Keratinocyte (primary cell): ENCODE measurements around the gene GSS. TPM values are rescaled to one million over a fixed set of nuclear protein-coding genes. Genes with fewer than 3 reads are reported as not detected.

Experiments used
- DNase-seq: peaks from one replicate; pipeline ENCODE4 v3.0.0-alpha.2; 2011; ENCODE audit warnings: low read depth, missing footprints, low spot score
- FAIRE-seq: peaks from 2 replicates; lab custom pipeline; 2011; peaks lifted over from hg19 to GRCh38; lab: Jason Lieb, UNC
- H2AFZ ChIP-seq: 2 replicates; pipeline ENCODE4 v1.6.0; 2012; ENCODE audit warnings: low read length, control low read depth, inconsistent platforms; ENCODE audit not compliant: control insufficient read depth
- H3K27ac ChIP-seq: 2 replicates; pipeline ENCODE4 v1.5.1; 2011; ENCODE audit warnings: low read length; ENCODE audit not compliant: control insufficient read depth, insufficient read depth
- H3K27me3 ChIP-seq: 3 replicates; pipeline ENCODE4 v1.6.0; 2011; ENCODE audit warnings: low read length; ENCODE audit not compliant: control insufficient read depth, insufficient read depth; ENCODE audit errors: extremely low read depth
- H3K36me3 ChIP-seq, 2 experiments: 2 replicates in 1 of 2; 3 replicates in 1 of 2; pipeline ENCODE4 v1.5.1; 2011; ENCODE audit warnings: low read length in 2 of 2, mild to moderate bottlenecking in 1 of 2; ENCODE audit not compliant: control insufficient read depth in 2 of 2, insufficient read depth in 2 of 2; ENCODE audit errors: extremely low read depth in 1 of 2
- H3K4me1 ChIP-seq: 3 replicates; pipeline ENCODE4 v1.5.1; 2011; ENCODE audit warnings: low read length; ENCODE audit not compliant: control insufficient read depth, insufficient read depth; ENCODE audit errors: extremely low read depth
- H3K4me2 ChIP-seq: 3 replicates; pipeline ENCODE4 v1.6.0; 2011; ENCODE audit warnings: low read depth, low read length; ENCODE audit not compliant: control insufficient read depth, insufficient read depth; ENCODE audit errors: extremely low read depth
- H3K4me3 ChIP-seq, 3 experiments: fragments of 200-600 bp in 1 of 3; sonication (generic) in 1 of 3; 2 replicates in 2 of 3; 3 replicates in 1 of 3; pipeline ENCODE4 v1.5.1; 2011 to 2016; ENCODE audit warnings: low read length in 3 of 3, mild to moderate bottlenecking in 3 of 3, control low read depth in 2 of 3, inconsistent platforms in 1 of 3, low read depth in 1 of 3, mixed read lengths in 1 of 3, mixed run types in 1 of 3, moderate library complexity in 1 of 3; ENCODE audit not compliant: control insufficient read depth in 2 of 3, insufficient read depth in 2 of 3; ENCODE audit errors: extremely low read depth in 1 of 3
- H3K79me2 ChIP-seq: 2 replicates; pipeline ENCODE4 v1.6.0; 2012; ENCODE audit warnings: low read length; ENCODE audit not compliant: control insufficient read depth, insufficient read depth
- H3K9ac ChIP-seq: 3 replicates; pipeline ENCODE4 v1.6.0; 2011; ENCODE audit warnings: low read length; ENCODE audit not compliant: control insufficient read depth, insufficient read depth; ENCODE audit errors: extremely low read depth
- H3K9me1 ChIP-seq: 3 replicates; pipeline ENCODE4 v1.6.0; 2011; ENCODE audit warnings: low read length; ENCODE audit not compliant: control insufficient read depth, insufficient read depth; ENCODE audit errors: extremely low read depth
- H3K9me3 ChIP-seq: 2 replicates; pipeline ENCODE4 v1.5.1; 2012; ENCODE audit warnings: low read depth, low read length; ENCODE audit not compliant: control insufficient read depth
- H4K20me1 ChIP-seq: 3 replicates; pipeline ENCODE4 v1.6.0; 2011; ENCODE audit warnings: low read length; ENCODE audit not compliant: control insufficient read depth, insufficient read depth; ENCODE audit errors: extremely low read depth
- CTCF ChIP-seq, 3 experiments: IDR thresholded peaks in 1 of 3; conservative IDR thresholded peaks in 1 of 3; optimal IDR thresholded peaks in 1 of 3; 2 replicates in 2 of 3; 3 replicates in 1 of 3; pipeline versions ENCODE3 to v1.5.1; 2011; ENCODE audit warnings: low read length in 3 of 3, mild to moderate bottlenecking in 3 of 3, moderate library complexity in 2 of 3, control low read depth in 1 of 3, inconsistent platforms in 1 of 3; ENCODE audit not compliant: insufficient read depth in 2 of 3; ENCODE audit errors: extremely low read depth in 1 of 3
- EZH2 ChIP-seq: IDR thresholded peaks from one replicate; pipeline ENCODE4 v1.6.1; 2012; ENCODE audit warnings: inconsistent platforms, mild to moderate bottlenecking, low read length, moderate library complexity
- dilution Hi-C: fragments of 300-500 bp; cut with MboI; formaldehyde crosslinking; loops from one replicate; pipeline ENCODE4 v1.7.0; 2020; ENCODE audit warnings: low sequenced_read_pairs; ENCODE audit not compliant: extremely low pct_ligation_motif_present
- polyA plus RNA-seq, 5 experiments: library from polyadenylated mRNA; depleted of rRNA in 3 of 5; stranded (reverse) in 3 of 5; stranded (forward) in 1 of 5; unstranded in 1 of 5; fragments of >200 nt; gene quantifications; 1 replicate in 1 of 5; 2 replicates in 3 of 5; 3 replicates in 1 of 5; pipeline versions ENCODE4 v1.2.1 to v1.2.3, GENCODE V29; 2011 to 2012; ENCODE audit warnings: missing spikeins in 2 of 5, low read depth in 1 of 5, low replicate concordance in 1 of 5

Gene GSS
- polyA plus RNA-seq, 1 donor (not counting 4 experiments of a cell fraction or from before 2014, with no cell fraction given) = 101 TPM

- no peaks in the 10 kb centered on the region for H4K20me1 ChIP-seq
- FAIRE-seq (no peak), DNase-seq (no peak)
- dilution Hi-C loops = no loop called here
- TF ChIP-seq CTCF (optimal IDR thresholded peaks at IDR 0.05 in 1 of 3, IDR thresholded peaks at IDR 0.05 in 1 of 3, conservative IDR thresholded peaks at IDR 0.05 in 1 of 3; ENCODE audit: extremely low read depth in 1 of 3, insufficient read depth in 2 of 3, low read length in 3 of 3) = no peak
- no peak for TF ChIP-seq EZH2
- no peaks in the 10 kb centered on the region for H3K9me1 ChIP-seq
- no peak overlapping the region for H3K27ac ChIP-seq
- H2AFZ ChIP-seq = no peak overlapping the region
- H3K9ac ChIP-seq = no peak overlapping the region
- no peak overlapping the region for H3K4me3 ChIP-seq
- H3K27me3 ChIP-seq = no peaks in the 10 kb centered on the region
- H3K36me3 ChIP-seq = peaks cover 7 to 23% of the 10 kb centered on the region in 2 experiments
- H3K4me1 ChIP-seq = no peaks in the 10 kb centered on the region
- H3K4me2 ChIP-seq = no peak overlapping the region
- no peaks in the 10 kb centered on the region for H3K9me3 ChIP-seq
- H3K79me2 ChIP-seq = no peaks in the 10 kb centered on the region
Observed at GRCh38 chr20:34995696-34996095, 40.1 kb upstream of the GSS start.

GRCh38 chr20:34995192-34995591 lies 39.6 kb upstream of the GSS start:
- no peak for TF ChIP-seq EZH2
- no peak for TF ChIP-seq CTCF (optimal IDR thresholded peaks at IDR 0.05 in 1 of 3, IDR thresholded peaks at IDR 0.05 in 1 of 3, conservative IDR thresholded peaks at IDR 0.05 in 1 of 3; ENCODE audit: extremely low read depth in 1 of 3, insufficient read depth in 2 of 3, low read length in 3 of 3)
- no peak overlapping the region for H3K9ac ChIP-seq
- DNase-seq (no peak), FAIRE-seq (no peak)
- no peak overlapping the region for H2AFZ ChIP-seq
- H3K27me3 ChIP-seq = no peaks in the 10 kb centered on the region
- no peak overlapping the region for H3K4me3 ChIP-seq
- no peaks in the 10 kb centered on the region for H3K79me2 ChIP-seq
- H3K4me2 ChIP-seq = no peak overlapping the region
- dilution Hi-C loops = no loop called here
- H3K27ac ChIP-seq = no peak overlapping the region
- H3K4me1 ChIP-seq = no peaks in the 10 kb centered on the region
- H3K9me3 ChIP-seq = no peaks in the 10 kb centered on the region
- peaks cover 7 to 23% of the 10 kb centered on the region in 2 experiments for H3K36me3 ChIP-seq
- H4K20me1 ChIP-seq = no peaks in the 10 kb centered on the region
- H3K9me1 ChIP-seq = no peaks in the 10 kb centered on the region
